ENCODE data around the gene CCDC88B. TPM values are rescaled to one million over a fixed set of nuclear protein-coding genes. Genes with fewer than 3 reads are reported as not detected.

Gene CCDC88B
- total and polyA plus RNA-seq, 10 of the 15 experiments (the other 5 are each of a cell fraction or from before 2014, with no cell fraction given): 0.24 to 66.0 (median 19.2) TPM

DNA sequence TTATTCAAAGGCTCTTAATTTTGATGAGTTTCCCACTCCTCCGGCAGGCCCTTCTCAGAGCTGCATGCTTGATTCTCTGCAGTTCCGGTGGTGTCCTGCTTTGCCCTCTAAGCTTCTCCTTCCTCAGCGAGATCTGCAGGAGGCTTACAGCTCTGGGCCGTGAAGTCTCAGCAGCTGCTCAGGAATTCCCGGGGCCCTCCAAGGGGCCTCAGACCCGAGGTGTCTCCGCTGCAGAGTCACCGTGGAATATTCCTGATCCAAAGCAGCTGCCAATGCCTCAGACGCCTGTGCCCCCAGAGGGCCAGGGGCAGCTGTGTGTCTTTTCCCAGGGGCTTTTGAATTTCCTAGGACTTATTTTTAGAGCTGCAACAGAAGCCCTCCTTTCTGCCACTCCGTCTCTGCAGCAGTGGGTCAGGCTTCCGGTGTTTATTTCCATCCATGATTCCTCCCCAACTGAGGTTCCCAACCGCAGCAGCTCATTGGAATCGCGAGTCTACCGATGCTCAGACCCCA, 56.1 kb downstream of the CCDC88B start (continued):
- TF ChIP-seq, protein P1, sequence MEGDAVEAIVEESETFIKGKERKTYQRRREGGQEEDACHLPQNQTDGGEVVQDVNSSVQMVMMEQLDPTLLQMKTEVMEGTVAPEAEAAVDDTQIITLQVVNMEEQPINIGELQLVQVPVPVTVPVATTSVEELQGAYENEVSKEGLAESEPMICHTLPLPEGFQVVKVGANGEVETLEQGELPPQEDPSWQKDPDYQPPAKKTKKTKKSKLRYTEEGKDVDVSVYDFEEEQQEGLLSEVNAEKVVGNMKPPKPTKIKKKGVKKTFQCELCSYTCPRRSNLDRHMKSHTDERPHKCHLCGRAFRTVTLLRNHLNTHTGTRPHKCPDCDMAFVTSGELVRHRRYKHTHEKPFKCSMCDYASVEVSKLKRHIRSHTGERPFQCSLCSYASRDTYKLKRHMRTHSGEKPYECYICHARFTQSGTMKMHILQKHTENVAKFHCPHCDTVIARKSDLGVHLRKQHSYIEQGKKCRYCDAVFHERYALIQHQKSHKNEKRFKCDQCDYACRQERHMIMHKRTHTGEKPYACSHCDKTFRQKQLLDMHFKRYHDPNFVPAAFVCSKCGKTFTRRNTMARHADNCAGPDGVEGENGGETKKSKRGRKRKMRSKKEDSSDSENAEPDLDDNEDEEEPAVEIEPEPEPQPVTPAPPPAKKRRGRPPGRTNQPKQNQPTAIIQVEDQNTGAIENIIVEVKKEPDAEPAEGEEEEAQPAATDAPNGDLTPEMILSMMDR (IDR thresholded peaks at IDR 0.05 in 2 of 3, conservative IDR thresholded peaks at IDR 0.05 in 1 of 3; ENCODE audit: control insufficient read depth in 2 of 3, extremely low read depth in 1 of 3, insufficient read depth in 1 of 3, low read depth in 3 of 3, low read length in 3 of 3): no peak
- no peak for TF ChIP-seq HDAC6 (IDR thresholded peaks at IDR 0.05; ENCODE audit: unreplicated experiment)
- no peak for TF ChIP-seq NFYB (IDR thresholded peaks at IDR 0.05; ENCODE audit: insufficient read depth, low read depth, low read length)
- TF ChIP-seq ZNF384 (IDR thresholded peaks at IDR 0.05; ENCODE audit: borderline replicate concordance, low read depth, low read length): no peak
- no peak for TF ChIP-seq SREBF1 (IDR thresholded peaks at IDR 0.05; ENCODE audit: low read length)
- TF ChIP-seq SP1 (IDR thresholded peaks at IDR 0.05; ENCODE audit: low read depth, low read length): no peak

DNA sequence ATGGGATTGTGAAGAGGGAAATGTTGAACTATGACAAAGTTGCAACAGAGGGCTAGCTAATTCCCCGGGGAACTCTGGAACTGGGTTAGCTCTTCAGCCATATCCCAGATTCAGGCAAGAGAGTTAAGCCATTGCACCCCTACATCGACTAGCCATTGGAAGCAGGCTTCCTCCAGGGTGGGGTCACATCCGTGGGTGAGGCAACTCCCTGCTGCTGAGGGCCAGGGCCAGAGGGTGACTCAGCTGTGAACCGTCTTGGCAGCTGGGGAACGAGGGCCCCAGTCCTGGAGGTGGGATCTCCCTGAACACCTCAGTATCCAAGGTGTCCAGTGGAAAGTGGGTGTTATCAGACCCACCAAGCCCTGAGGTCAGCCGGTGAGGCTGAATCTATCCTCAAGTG, 60.1 kb downstream of the CCDC88B start:
- TF ChIP-seq CHD1 (IDR thresholded peaks at IDR 0.05; ENCODE audit: low read depth, low read length): no peak
- no peak for TF ChIP-seq ZSCAN29 (IDR thresholded peaks at IDR 0.05)
- TF ChIP-seq YBX1 (IDR thresholded peaks at IDR 0.05): no peak
- TF ChIP-seq IRF3 (IDR thresholded peaks at IDR 0.05): no peak
- TF ChIP-seq ASH2L (IDR thresholded peaks at IDR 0.05; ENCODE audit: borderline replicate concordance, low read depth): no peak
- H2AFZ ChIP-seq (ENCODE audit: control insufficient read depth, low read depth, low read length): no peak overlapping the region
- no peak overlapping the region for H3K4me3 ChIP-seq
- intact Hi-C loops (cut with micrococcal nuclease; ENCODE audit: unreplicated experiment) (no loop called here), in situ Hi-C loops (cut with MboI) (no loop called here)
- no peaks in the 10 kb centered on the region for H4K20me1 ChIP-seq (ENCODE audit: control insufficient read depth, insufficient read depth)
- CTCF ChIA-PET: no interaction called here
- H3K27ac ChIP-seq (ENCODE audit: control insufficient read depth, insufficient read depth): no peak overlapping the region
- no peaks in the 10 kb centered on the region for H3K36me3 ChIP-seq (ENCODE audit: control insufficient read depth in 2 of 2, insufficient read depth in 2 of 2, low read length in 1 of 2)
- H3K4me2 ChIP-seq (ENCODE audit: control insufficient read depth, insufficient read depth): no peak overlapping the region
- SMC1A ChIA-PET (ENCODE audit: uncharacterized antibody, unreplicated experiment): no interaction called here
- no peak overlapping the region for H3K9ac ChIP-seq (ENCODE audit: control insufficient read depth, insufficient read depth, low read length)
- no peaks in the 10 kb centered on the region for H3K4me1 ChIP-seq (ENCODE audit: control insufficient read depth, insufficient read depth, low read length)
- DNase-seq (ENCODE audit: low read depth, low spot score): no peak
- no peaks in the 10 kb centered on the region; a peak in 1 of 4 replicates for H3K27me3 ChIP-seq (replicated peaks in 1 of 2; ENCODE audit: control insufficient read depth in 2 of 2, insufficient read depth in 2 of 2, low read length in 1 of 2)
- FAIRE-seq: no peak
- POLR2A ChIA-PET: no interaction called here
- 45% methylated on average over 6 of the region's 6 CpGs for WGBS (ENCODE audit: insufficient coverage, insufficient replicate concordance, low lambda C conversion rate, missing lambda C conversion rate)
- H3K9me3 ChIP-seq (replicated peaks; ENCODE audit: control insufficient read depth, insufficient read depth, low read length): no peaks in the 10 kb centered on the region
- no peaks in the 10 kb centered on the region for H3K79me2 ChIP-seq (ENCODE audit: control insufficient read depth, insufficient read depth, low read length)
- no peak for ATAC-seq
- no TSS peak for BruUV-seq (replicated peaks)
- RAD21 ChIA-PET (ENCODE audit: unreplicated experiment): no interaction called here
